GM18502 (cell line): ENCODE data around the gene PPP2R2C.

Experiments used
- ATAC-seq: cut with Tn5 transposase; IDR thresholded peaks from one replicate; pipeline ENCODE4 v1.9.1; 2021; ENCODE audit warnings: mild to moderate bottlenecking; ENCODE audit not compliant: unreplicated experiment, poor library complexity

Gene PPP2R2C

DNA sequence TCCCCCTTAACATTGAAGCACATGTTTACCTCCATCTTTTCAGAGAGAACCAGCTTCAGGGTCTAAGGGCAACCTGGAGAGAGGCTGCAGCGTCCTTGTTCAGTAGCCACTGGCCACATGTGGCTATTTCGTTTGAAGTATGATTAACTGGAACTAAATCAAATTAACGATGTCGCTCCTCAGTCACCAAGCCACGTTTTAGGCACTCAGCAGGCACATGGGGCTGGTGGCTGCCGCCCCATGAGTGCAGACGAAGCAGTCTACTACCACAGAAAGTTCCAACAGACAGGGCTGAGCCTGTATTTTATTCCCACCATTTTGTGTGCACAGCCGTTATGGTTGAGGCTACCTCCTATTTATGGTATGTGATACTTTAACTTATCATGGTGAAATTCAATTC lies 103.4 kb downstream of the PPP2R2C start:
- no peak for ATAC-seq

DNA sequence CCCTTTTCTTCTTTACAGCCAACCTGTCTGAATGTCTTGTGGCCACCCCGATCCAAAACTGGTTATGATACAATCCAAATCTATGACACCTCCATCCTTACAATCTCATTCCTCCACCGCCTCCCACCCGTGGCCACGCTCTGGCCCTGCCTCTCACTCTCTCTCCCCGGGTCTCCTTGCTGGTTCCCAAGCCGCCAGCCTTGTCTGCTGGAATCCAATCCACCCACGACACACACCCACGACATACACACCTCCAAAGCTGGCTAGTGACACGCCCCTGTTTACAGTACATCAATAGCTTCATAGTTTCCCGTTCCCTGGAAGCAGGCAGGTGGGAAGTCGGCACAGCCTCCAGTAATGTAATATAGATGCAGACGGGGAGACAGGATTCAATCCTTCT lies 103.8 kb downstream of the PPP2R2C start:
- no peak for ATAC-seq

DNA sequence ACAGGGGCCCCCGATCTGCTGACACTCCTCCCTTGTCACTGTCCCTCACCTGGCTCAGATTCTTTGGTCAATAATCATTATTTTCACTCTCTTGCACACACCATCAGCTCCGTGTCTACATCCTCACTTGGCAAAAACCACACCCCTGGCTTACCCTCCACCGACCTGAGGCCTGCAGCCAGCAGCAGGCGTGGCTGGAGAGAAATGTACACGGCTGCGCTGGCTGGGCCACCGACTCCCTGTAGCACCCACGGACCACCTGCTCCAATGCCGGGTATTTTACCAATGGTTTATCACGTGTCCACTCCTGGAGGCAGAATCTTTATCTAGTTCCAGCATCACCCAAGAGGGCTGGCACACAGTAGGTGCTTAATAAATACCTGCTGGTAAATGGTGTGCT lies 104.3 kb downstream of the PPP2R2C start:
- ATAC-seq = no peak

DNA sequence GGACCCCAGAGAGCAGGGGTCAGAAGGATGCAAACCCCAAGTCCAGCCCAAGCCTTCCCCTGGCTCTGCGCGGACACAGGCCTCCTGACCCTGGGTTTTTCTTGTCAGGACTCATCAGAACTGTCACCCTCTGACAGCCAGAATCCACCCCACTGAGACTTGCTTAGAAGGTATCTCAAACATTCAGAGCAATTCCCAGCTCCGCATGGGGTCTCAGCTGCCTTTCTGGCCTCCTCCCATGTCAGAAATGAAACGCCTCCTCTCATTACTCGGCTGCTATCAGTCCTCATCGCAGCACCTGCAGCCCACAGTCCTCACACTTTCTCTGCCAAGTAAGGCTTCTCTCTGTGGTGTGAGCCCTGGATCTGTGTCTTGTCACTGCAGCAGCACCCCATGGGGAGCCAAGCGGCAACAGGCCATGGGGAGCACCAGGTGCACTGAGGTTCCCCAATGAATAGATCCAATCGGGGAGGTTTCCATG lies 105.0 kb downstream of the PPP2R2C start:
- no peak for ATAC-seq

DNA sequence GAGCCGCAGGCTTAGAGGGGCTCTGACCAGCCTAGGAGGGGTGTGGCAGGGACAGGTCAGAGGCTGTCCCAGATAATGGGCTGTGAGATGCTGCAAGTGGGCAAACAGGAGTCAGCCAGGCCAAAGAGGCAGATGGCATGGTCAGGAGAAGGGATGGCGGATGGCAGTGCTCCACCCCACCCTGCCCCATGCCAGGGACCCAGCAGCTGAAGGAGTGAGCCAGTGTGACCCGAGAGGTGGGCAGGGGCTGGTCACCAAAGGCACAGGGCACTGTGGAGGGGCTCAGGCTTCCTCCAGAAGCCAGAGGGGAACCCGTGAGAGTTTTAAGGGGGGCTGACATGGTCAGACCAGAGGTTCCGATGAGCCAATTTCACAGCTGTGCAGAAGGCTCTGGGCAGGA lies 105.8 kb downstream of the PPP2R2C start:
- ATAC-seq = no peak

DNA sequence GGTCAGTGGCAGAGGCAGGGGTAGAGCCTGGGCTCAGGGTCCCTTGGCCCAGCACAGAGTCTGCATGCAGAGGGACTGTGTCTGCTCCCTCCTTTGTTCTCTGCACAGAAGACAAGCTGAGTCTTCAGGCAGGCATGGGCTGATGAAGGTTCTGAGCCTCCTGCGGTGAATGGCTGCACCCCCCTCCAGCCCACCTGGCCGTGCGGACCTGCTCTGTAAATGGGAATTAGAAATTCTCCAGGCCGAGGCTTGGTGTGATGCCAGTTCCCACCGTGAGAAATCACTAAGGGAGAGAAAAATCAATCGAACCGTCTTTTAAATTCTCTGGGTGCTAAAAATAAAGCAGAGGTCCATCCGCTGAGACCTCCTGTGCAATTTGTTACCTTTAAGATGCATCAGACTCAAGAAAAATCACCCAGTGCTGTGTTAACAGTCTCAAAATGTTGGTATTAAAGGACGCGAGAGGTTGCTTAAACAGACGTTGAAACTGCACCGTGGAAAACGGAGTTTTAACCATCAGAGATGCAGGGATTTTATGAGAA lies 106.8 kb downstream of the PPP2R2C start:
- ATAC-seq = no peak

DNA sequence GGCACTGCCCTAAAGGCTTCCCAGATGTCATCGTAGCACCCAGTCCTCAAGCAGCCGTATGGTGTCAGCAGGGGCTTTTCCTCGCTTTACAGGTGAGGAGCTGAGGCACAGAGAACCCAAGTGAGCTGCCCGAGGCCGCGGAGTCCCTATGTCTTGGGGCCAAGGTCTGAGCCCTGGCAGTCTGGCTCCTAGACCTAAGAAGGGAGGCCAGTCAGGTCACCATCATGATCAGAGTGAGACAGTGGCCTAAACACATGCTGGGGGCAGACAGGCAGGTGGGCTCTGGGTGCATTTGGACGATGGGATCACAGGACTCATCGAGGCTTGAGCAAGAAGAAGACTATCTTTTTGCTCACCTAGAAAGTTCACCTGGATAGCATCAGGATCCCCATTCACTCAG lies 107.8 kb downstream of the PPP2R2C start:
- ATAC-seq = no peak

DNA sequence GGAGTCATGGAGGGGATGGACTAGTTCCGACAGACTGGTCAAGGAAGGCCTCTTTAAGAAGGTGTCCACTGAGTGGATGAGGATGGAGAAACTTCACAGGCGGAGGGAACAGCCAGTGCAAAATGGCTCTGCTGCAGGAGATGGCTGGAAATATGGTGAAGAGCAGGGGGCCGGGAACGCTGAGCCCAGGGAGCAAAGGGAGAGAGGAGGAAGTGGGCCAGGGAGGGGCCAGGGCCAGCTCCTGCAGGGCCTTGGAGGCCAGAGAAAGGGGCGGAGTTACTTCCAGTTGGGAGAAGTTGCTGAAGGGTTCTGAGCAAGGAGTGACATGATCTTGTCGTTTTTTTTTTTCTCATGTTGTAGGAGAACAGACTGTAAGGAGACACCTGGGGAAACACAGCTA lies 108.3 kb downstream of the PPP2R2C start:
- ATAC-seq = no peak

DNA sequence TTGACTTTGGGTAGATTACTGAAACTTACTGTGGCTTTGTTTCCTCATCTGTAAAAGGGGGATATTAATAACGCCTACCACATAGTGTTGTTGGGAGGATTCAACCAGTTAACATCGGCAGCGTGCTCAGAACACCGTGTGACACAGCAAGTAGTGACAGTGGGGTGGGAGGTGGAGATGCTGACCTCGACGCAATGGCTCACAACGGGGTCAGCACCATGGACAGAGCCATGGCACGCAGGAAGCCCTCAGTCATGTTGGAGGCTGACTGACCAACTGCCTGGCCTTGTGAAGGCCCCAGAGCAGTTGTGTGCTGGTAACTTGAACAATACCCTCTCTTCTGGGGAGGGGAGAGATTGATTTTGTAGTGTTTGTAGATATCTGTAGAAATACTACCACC lies 109.5 kb downstream of the PPP2R2C start:
- no peak for ATAC-seq

DNA sequence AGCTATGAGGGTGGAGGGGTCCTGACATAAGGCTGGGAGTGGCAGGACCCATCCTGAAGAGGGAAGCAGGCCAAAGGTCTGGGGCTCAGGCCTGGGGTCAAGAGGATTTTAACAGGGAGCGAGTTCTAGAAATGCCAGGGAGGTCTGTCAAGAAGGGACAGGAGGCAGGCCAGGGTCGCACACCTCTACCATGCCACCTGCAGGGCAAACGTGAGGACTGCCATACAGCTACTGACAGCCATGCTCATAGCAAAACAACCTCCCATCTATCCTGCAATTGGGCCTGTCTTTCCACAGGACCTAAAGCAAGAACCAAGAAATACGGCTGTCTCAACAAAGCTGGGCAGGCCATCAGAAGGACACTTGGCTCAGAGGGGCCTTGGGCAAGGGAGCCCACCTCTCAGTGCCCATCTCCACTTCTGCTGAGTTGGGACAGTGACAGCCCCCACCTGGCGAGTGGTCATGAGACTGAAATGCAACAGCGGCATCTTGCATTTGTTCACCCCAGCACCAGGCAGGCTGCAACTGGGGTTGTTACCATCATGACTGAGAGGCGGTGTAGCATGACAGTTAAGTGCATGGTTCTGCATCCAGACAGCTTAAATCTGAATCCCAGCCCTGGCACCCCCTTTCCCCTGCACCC lies 110.0 kb downstream of the PPP2R2C start:
- no peak for ATAC-seq

DNA sequence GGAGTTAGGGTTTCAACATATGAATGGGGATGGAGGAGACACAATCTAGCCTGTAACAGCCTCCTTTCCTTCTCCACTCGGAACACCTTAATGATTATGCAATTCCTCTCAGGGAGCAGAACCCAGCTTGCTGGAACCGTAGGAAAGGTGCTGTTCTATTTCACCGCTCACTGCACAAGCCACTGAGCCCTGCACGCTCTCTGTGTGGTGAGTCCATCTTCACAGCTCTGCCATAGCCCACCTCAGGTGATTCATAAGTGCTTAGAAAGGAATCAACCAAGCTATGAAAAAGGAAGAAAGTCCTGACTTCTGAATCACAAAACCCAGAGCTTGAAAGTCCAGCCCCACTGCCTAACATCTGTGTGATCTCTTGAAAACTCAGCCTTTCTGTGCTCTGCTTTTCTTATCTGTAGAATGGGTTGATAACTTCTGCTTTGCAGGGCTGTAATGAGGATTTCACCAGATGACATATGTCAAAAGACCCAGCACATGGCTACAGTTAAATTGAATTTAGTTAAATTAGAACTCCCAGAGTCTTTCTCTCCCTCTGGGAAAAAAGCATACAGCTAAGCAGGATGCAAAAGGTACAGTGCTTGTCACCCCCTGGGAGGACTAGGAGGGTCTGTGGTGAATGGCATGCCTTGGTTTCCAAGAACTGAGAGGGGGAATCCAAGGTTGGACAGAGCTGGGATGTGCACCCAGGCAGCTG lies 111.2 kb downstream of the PPP2R2C start:
- no peak for ATAC-seq

DNA sequence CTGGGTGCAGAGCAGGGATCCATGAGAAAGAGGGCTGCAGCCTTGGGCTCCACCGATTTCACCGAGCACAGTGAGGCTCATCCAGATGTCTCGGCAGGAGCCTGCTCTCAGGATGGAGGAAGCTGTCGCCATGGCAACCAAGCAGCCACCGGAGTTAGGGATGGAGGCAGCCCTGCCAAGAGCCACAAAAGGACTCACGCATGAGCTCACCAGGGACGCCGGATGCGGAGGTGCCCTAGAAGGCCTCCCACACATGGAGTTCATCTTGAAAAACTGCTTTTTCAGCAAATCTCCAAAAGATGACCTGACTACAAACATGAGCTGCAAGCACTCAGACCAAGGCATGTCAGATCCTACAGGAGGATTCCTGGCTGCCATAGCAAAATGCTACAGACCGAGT lies 112.0 kb downstream of the PPP2R2C start:
- ATAC-seq = no peak

DNA sequence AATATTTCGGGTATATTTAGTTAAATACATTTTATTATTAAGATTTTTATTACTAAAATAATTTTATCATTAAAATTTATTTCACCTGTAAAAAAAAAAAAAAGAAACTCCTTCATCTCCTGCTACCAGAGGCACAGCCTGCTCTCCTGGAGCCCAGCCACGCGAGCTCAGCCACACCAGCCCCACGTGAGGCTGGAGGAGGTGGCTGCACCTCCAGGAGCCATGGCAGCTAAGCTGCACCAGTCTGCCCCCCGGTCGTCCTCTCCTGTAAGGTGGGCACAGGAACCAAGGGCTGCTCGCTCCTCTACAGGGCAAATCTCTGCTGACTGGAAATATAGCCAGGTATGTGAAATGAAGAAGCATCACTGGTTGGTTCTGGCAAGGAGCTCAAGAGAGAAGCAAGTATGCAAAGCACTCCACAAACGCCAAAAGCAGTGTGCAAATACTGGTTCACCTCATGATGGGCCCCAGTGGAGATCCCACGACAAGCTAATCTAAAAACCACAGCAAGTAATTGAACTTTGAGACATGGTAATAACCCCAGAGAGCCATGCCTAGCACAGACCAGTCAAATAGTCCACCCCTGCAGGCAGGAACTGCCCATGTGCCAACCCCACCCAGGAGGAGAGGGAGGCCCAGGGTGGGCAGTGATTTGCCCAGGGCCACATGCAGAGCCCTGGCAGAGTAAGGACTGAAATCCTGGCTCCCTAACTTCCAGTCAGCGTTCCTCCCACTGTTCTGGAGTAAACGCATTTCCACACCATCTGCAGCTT lies 112.7 kb downstream of the PPP2R2C start:
- no peak for ATAC-seq

DNA sequence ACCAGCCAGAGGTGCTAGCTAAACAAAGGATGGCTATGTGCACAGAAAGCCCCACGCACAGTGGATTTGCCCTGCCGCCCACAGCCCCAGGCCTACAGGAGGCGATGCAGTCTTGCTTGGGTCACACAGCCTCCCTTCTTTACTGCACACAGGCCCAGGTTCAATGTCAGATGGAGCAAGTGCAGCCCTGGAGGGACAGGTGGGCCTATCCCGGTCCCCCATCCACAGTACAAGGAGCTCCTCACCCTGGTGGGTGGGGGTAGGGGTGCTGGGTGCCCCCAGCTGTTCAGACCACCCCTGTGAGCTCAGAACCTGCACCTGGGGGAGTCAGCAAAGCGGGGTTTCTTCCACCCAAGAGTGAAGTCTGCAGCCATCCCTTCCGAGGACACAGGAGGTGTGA lies 114.9 kb downstream of the PPP2R2C start:
- no peak for ATAC-seq

DNA sequence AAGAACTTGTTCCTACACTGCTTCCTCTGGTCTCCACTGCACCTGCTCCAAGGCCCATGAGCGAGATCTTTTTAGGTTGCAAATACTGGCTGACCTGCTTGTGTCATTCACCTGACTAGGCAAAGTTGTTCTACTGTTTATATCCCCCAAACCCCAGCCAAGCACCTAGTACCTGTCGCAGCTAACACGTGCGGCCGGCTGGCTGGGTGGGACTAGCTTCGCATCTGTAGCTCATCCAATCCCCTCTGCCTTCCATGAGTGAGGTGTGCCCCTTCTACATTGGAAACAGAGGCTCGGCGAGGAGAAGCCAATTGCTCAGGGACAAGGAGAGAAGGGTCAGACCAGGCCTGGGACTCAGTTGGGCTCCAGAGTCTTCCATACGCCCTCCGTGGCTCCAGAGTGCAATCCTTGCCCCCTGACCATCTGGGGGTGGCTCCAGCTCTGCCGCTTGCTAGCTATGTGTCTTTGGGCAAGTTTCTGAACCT lies 116.3 kb downstream of the PPP2R2C start:
- ATAC-seq = no peak

DNA sequence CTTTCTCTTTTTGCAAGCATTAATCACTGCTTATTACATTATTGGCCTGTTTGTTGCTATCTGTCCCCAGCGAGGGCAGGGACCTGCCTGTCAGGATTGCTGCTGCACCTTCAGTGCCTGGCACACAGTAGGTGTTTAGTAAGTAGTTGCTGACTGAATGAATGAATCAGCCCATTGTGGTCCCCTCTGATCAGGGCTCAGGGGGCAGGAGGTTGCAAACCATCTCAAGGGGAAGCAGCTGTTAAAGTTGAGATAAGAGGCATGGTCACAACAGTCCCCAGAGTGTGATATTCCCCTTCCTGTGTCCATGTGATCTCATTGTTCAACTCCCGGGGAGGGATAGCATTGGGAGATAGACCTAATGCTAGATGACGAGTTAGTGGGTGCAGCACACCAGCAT lies 117.4 kb downstream of the PPP2R2C start:
- ATAC-seq = no peak

DNA sequence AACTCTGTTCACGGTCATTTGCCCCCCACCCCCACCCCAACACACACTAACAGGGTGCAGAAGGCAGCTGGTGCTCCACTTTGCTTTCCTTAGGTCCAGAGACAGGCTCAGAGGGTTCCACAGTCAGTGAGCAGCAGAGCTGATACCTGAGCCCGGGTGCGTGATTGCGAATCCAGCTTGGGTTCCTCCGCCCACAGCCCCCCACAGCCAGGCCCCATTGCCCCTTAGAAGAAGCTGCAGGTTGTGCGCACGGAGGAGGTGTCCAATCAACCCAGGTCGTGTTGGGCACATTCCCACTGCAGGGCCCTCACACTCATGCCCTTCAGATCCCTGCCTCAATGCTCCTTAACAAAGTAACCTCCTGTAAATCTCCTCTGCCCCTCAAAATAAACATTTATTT lies 117.8 kb downstream of the PPP2R2C start:
- ATAC-seq = no peak

DNA sequence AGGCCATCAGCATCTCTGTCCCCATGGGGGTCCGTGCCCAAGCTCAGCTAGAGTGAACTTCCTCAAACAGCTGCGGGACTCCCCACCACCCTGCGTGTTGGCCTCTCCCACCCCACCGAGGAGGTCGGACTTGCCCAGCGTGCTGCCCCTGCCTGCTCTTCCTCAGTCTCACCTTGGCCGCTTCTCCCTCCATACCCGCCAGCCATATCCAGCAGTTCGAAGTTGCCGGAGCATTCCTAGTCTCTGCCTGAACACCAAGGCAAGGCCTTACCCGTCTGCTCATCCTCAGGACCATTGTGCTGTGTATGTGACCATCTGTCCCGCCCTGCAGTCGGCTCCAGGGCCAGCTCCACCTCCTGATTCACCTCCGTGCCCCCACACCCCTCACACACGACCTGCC lies 118.3 kb downstream of the PPP2R2C start:
- no peak for ATAC-seq

DNA sequence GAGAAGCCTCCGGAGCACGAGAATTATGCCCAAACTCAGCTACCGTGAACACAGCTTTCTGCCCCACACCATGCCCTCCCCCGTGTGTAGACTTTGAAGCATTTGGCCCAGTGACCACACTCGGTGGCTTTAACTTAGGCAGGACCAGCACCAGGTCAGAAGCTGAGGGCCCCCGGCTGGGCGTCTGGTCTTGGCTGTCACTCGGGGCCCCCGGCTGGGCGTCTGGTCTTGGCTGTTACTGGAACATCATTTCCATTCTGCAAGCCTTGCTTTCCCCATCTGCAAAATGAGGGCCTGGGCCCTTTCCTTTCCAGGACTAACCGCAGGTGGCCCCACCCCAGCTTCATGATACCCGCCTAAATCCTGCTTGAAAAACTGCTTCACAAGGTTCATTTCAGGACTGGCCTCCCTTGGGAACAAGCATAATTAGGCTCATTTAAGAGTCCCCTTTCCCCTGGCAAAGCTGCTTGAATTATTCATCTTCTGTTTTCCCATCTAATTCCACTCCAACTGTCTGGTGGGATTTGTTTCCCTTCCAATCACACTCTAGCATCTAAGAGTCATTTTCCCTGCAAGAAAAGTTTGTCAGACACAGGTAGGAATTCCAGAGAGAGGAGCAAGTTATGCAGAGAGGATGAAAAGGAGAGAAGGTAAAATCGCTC lies 120.3 kb downstream of the PPP2R2C start:
- ATAC-seq = no peak

DNA sequence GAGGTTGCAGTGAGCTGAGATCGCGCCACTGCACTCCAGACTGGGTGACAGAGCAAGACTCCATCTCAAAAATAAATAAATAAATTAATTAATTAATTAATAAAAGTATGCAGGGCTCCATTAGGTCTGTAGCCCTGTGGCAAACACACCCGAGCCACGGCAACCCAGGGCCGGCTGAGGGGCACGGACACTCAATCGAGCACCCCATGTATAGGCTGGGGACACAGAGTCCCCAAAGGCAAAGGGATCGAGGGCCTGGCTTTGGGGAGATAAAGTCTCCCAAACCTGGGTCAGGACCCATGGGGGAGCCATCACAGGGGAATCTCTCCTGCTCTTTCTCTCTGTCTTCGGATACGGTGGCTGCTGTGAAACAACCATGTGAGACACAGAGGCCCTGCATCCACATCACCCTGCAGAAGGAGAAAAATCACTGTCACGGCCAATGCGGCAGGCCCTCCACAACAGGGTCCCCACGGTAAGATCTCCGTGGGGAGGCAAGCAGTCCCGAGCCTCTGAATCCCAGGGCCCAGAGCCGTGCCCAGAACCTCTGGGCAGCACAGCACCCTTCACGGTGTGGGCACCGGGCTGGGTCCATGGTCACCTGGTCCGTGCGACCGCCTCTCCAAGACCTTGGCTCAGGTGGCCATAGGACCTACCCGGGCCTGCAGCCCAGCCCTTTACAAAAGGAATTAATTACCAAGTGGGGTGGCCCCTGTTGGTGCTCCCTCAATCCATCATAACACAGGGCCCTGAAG lies 121.0 kb downstream of the PPP2R2C start:
- ATAC-seq = no peak
